ENCODE measurements around the gene CRB2. TPM values are rescaled to one million over a fixed set of nuclear protein-coding genes. Genes with fewer than 3 reads are reported as not detected.

CRB2 gene
- total RNA-seq, 1 experiment from 2014 or later = 0.07 TPM

DNA sequence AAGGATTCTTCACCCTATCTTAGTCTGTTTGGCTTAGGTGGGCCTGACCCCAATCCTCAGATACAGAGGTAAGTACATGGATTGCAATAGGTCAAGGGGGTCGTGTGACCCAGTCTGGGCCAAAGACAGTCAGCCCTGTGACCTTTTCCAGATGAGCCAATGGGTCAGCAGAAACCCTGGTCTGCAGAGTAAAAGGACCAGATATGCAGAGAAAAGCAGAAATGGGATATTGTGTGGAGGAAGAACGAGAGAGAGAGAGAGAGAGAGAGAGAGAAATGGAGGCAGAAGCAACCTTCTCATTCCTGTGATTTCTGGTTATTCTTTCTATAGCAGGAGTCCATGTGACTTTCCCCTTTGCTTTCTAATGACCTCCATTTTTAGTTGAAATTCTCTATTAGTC, 40.4 kb upstream of the CRB2 start:
- intact Hi-C loops (cut with micrococcal nuclease) = no loop called here
- no TSS peak for BruUV-seq (replicated peaks)
- DNase-seq (ENCODE audit: low read depth, low spot score) (no peak), ATAC-seq (no peak)
- Histone ChIP-seq H3K79me2 (ENCODE audit: insufficient read depth, low read length) (no peaks in the 10 kb centered on the region), H3K27ac (ENCODE audit: low read depth, low read length) (no peak overlapping the region), H3K4me1 (ENCODE audit: control insufficient read depth in 1 of 2, insufficient read depth in 2 of 2, low read length in 2 of 2) (peaks cover 0 to 12% of the 10 kb centered on the region in 2 experiments; a peak in 2 of 4 replicates), H3K4me2 (ENCODE audit: low read length) (no peak overlapping the region), H3K27me3 (ENCODE audit: insufficient read depth, low read length) (no peaks in the 10 kb centered on the region), H3K36me3 (ENCODE audit: control insufficient read depth in 1 of 2, insufficient read depth in 2 of 2, low read length in 2 of 2) (no peaks in the 10 kb centered on the region), H3K9me2 (ENCODE audit: insufficient read depth) (no peaks in the 10 kb centered on the region), H3K9me3 (ENCODE audit: control insufficient read depth in 1 of 2, insufficient read depth in 1 of 2, low read depth in 1 of 2, low read length in 2 of 2) (no peaks in the 10 kb centered on the region), H3K4me3 (replicated peaks in 1 of 2; ENCODE audit: low read depth in 1 of 2, low read length in 2 of 2) (no peak overlapping the region), H3K9ac (ENCODE audit: low read length) (no peak overlapping the region), H2AFZ (ENCODE audit: low read depth, low read length, poor library complexity, severe bottlenecking) (no peak overlapping the region), H4K20me1 (ENCODE audit: insufficient read depth) (no peaks in the 10 kb centered on the region)
- RAD21 ChIA-PET (ENCODE audit: low non-redundant PET in 1 of 2, low total read pairs in 2 of 2, uncharacterized antibody in 2 of 2, unreplicated experiment in 2 of 2) = no interaction called here
- CTCF ChIA-PET = no interaction called here
- TF ChIP-seq EZH2 (IDR thresholded peaks at IDR 0.05) (no peak), SP1 (IDR thresholded peaks at IDR 0.05; ENCODE audit: low read depth) (no peak), RAD21 (IDR thresholded peaks at IDR 0.05; ENCODE audit: low read depth) (no peak), ELF1 (IDR thresholded peaks at IDR 0.05; ENCODE audit: borderline replicate concordance, low read depth) (no peak), CEBPB (IDR thresholded peaks at IDR 0.05; ENCODE audit: low read depth) (no peak), TCF7L2 (IDR thresholded peaks at IDR 0.05; ENCODE audit: borderline replicate concordance, extremely low read depth, insufficient read depth, insufficient read length) (no peak), EGR1 (IDR thresholded peaks at IDR 0.05; ENCODE audit: low read depth) (no peak), FOSL1 (IDR thresholded peaks at IDR 0.05; ENCODE audit: low read depth) (no peak), POLR2AphosphoS5 (IDR thresholded peaks at IDR 0.05; ENCODE audit: low read depth, low read length) (no peak), POLR2A (IDR thresholded peaks at IDR 0.05; ENCODE audit: borderline replicate concordance, extremely low read depth, insufficient read depth, insufficient read length) (no peak), SRF (IDR thresholded peaks at IDR 0.05; ENCODE audit: low read depth) (no peak), SIN3A (IDR thresholded peaks at IDR 0.05; ENCODE audit: low read depth) (no peak), ZNF274 (IDR thresholded peaks at IDR 0.05; ENCODE audit: low read depth, low read length) (no peak)
- TF ChIP-seq, protein P1, sequence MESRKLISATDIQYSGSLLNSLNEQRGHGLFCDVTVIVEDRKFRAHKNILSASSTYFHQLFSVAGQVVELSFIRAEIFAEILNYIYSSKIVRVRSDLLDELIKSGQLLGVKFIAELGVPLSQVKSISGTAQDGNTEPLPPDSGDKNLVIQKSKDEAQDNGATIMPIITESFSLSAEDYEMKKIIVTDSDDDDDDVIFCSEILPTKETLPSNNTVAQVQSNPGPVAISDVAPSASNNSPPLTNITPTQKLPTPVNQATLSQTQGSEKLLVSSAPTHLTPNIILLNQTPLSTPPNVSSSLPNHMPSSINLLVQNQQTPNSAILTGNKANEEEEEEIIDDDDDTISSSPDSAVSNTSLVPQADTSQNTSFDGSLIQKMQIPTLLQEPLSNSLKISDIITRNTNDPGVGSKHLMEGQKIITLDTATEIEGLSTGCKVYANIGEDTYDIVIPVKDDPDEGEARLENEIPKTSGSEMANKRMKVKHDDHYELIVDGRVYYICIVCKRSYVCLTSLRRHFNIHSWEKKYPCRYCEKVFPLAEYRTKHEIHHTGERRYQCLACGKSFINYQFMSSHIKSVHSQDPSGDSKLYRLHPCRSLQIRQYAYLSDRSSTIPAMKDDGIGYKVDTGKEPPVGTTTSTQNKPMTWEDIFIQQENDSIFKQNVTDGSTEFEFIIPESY (IDR thresholded peaks at IDR 0.05; ENCODE audit: extremely low read depth, insufficient replicate concordance, low read length) = no peak
- TF ChIP-seq, protein P2, sequence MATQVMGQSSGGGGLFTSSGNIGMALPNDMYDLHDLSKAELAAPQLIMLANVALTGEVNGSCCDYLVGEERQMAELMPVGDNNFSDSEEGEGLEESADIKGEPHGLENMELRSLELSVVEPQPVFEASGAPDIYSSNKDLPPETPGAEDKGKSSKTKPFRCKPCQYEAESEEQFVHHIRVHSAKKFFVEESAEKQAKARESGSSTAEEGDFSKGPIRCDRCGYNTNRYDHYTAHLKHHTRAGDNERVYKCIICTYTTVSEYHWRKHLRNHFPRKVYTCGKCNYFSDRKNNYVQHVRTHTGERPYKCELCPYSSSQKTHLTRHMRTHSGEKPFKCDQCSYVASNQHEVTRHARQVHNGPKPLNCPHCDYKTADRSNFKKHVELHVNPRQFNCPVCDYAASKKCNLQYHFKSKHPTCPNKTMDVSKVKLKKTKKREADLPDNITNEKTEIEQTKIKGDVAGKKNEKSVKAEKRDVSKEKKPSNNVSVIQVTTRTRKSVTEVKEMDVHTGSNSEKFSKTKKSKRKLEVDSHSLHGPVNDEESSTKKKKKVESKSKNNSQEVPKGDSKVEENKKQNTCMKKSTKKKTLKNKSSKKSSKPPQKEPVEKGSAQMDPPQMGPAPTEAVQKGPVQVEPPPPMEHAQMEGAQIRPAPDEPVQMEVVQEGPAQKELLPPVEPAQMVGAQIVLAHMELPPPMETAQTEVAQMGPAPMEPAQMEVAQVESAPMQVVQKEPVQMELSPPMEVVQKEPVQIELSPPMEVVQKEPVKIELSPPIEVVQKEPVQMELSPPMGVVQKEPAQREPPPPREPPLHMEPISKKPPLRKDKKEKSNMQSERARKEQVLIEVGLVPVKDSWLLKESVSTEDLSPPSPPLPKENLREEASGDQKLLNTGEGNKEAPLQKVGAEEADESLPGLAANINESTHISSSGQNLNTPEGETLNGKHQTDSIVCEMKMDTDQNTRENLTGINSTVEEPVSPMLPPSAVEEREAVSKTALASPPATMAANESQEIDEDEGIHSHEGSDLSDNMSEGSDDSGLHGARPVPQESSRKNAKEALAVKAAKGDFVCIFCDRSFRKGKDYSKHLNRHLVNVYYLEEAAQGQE (IDR thresholded peaks at IDR 0.05; ENCODE audit: low read depth) = no peak
- TF ChIP-seq, protein P3, sequence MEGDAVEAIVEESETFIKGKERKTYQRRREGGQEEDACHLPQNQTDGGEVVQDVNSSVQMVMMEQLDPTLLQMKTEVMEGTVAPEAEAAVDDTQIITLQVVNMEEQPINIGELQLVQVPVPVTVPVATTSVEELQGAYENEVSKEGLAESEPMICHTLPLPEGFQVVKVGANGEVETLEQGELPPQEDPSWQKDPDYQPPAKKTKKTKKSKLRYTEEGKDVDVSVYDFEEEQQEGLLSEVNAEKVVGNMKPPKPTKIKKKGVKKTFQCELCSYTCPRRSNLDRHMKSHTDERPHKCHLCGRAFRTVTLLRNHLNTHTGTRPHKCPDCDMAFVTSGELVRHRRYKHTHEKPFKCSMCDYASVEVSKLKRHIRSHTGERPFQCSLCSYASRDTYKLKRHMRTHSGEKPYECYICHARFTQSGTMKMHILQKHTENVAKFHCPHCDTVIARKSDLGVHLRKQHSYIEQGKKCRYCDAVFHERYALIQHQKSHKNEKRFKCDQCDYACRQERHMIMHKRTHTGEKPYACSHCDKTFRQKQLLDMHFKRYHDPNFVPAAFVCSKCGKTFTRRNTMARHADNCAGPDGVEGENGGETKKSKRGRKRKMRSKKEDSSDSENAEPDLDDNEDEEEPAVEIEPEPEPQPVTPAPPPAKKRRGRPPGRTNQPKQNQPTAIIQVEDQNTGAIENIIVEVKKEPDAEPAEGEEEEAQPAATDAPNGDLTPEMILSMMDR (IDR thresholded peaks at IDR 0.05 in 2 of 3, conservative IDR thresholded peaks at IDR 0.05 in 1 of 3; ENCODE audit: borderline replicate concordance in 1 of 3, insufficient read depth in 1 of 3, low read depth in 2 of 3, low read length in 2 of 3) = no peak
- POLR2A ChIA-PET = no interaction called here
